ENCODE results near the gene ZSWIM8.

DNA sequence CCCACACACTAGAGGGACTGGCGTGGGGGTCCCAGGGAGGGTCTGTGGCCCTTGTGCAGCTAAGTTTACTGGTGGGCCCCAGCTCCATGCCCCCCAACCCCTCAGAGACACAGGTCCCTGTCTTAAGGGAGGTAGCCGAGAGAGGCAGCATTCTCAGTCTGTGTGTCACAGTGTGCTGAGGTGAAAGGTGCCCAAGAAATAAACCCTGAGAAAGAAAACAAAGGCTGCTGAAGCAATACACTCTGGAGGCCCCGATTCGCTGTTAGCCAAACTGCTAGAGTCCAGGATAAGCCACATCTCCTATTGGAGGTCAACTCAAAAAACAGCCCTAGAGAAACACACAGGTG, 54.6 kb downstream of the ZSWIM8 start:
- TF ChIP-seq, protein P1, sequence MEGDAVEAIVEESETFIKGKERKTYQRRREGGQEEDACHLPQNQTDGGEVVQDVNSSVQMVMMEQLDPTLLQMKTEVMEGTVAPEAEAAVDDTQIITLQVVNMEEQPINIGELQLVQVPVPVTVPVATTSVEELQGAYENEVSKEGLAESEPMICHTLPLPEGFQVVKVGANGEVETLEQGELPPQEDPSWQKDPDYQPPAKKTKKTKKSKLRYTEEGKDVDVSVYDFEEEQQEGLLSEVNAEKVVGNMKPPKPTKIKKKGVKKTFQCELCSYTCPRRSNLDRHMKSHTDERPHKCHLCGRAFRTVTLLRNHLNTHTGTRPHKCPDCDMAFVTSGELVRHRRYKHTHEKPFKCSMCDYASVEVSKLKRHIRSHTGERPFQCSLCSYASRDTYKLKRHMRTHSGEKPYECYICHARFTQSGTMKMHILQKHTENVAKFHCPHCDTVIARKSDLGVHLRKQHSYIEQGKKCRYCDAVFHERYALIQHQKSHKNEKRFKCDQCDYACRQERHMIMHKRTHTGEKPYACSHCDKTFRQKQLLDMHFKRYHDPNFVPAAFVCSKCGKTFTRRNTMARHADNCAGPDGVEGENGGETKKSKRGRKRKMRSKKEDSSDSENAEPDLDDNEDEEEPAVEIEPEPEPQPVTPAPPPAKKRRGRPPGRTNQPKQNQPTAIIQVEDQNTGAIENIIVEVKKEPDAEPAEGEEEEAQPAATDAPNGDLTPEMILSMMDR (IDR thresholded peaks at IDR 0.05) = no peak
- TF ChIP-seq ZFX (IDR thresholded peaks at IDR 0.05; ENCODE audit: borderline replicate concordance) = no peak
